Measurements from ENCODE around the gene RPAP3. TPM values are rescaled to one million over a fixed set of nuclear protein-coding genes. Genes with fewer than 3 reads are reported as not detected.
A peak's percentile ranks its signal among the peaks of the same experiment; 100 is the strongest.

Gene RPAP3
- polyA plus RNA-seq, 3 donors, result 9.6 to 20.6 (median 19.0) TPM

DNA sequence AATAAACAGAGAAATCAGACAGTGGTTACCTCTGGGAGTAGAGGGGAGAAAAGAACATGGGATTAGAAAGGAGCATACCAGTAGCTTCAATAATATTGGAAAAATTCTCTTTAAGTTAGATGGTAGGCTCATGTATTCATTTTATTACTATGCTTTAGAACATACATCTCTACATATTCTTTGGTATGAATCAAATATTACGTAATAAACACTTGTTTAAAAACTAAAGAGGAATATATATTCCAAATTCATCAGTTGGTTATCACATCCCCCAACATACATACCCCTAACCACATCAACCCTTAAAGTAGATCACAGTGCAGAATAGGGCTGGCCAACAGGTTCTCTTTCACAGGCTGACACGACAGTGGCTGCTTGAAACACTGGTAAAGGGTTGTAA lies 5.6 kb downstream of the RPAP3 start:
- H2AFZ ChIP-seq (ENCODE audit: insufficient read depth, low read depth, low read length, poor library complexity, severe bottlenecking), result no peak overlapping the region
- 80% methylated on average over 1 of the region's 2 CpGs for WGBS (ENCODE audit: insufficient coverage)
- H3K27ac ChIP-seq (ENCODE audit: low read depth in 1 of 2, low read length in 2 of 2), result no peak overlapping the region
- peaks cover 0 to 2% (median 0%) of the 10 kb centered on the region in 3 donors for H3K27me3 Mint-ChIP-seq (ENCODE audit: low read depth in 3 of 3)
- intact Hi-C loops (cut with micrococcal nuclease), result no loop called here
- H3K36me3 ChIP-seq (replicated peaks in 1 of 2; ENCODE audit: control insufficient read depth in 1 of 2, insufficient read depth in 2 of 2, low read length in 2 of 2), result peaks cover 23 to 47% of the 10 kb centered on the region in 2 donors
- H3K9me3 Mint-ChIP-seq, result no peaks in the 10 kb centered on the region
- H4K20me1 ChIP-seq (ENCODE audit: insufficient read depth, low read length), result peaks cover 29% of the 10 kb centered on the region
- H3K79me2 ChIP-seq (ENCODE audit: insufficient read depth, low read length), result peaks cover 36% of the 10 kb centered on the region
- DNase-seq, result no peak
- no peaks in the 10 kb centered on the region for H3K9me3 ChIP-seq (replicated peaks in 1 of 2; ENCODE audit: control insufficient read depth in 1 of 2, insufficient read depth in 1 of 2, low read length in 2 of 2)
- peaks cover 44 to 46% of the 10 kb centered on the region in 2 donors for H3K36me3 Mint-ChIP-seq
- H3K27me3 ChIP-seq (ENCODE audit: control insufficient read depth in 2 of 2, insufficient read depth in 2 of 2, low read length in 2 of 2), result no peaks in the 10 kb centered on the region
- TF ChIP-seq, protein P1, sequence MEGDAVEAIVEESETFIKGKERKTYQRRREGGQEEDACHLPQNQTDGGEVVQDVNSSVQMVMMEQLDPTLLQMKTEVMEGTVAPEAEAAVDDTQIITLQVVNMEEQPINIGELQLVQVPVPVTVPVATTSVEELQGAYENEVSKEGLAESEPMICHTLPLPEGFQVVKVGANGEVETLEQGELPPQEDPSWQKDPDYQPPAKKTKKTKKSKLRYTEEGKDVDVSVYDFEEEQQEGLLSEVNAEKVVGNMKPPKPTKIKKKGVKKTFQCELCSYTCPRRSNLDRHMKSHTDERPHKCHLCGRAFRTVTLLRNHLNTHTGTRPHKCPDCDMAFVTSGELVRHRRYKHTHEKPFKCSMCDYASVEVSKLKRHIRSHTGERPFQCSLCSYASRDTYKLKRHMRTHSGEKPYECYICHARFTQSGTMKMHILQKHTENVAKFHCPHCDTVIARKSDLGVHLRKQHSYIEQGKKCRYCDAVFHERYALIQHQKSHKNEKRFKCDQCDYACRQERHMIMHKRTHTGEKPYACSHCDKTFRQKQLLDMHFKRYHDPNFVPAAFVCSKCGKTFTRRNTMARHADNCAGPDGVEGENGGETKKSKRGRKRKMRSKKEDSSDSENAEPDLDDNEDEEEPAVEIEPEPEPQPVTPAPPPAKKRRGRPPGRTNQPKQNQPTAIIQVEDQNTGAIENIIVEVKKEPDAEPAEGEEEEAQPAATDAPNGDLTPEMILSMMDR (IDR thresholded peaks at IDR 0.05), result no peak
- no peak overlapping the region for H3K27ac Mint-ChIP-seq
- peaks cover 15 to 18% of the 10 kb centered on the region in 2 donors for H3K4me1 ChIP-seq (ENCODE audit: control insufficient read depth in 1 of 2, insufficient read depth in 2 of 2, low read length in 2 of 2)
- H3K4me3 ChIP-seq (replicated peaks in 1 of 3; ENCODE audit: low read depth in 2 of 3, low read length in 3 of 3), result no peak overlapping the region
- no peak overlapping the region for H3K4me3 Mint-ChIP-seq
- peaks cover 28% of the 10 kb centered on the region for H3K4me1 Mint-ChIP-seq
- no peak overlapping the region for H3K9ac ChIP-seq (ENCODE audit: insufficient read depth, low read length, poor library complexity, severe bottlenecking)
- H3K4me2 ChIP-seq (replicated peaks; ENCODE audit: extremely low read depth, low read length, poor library complexity, severe bottlenecking), result no peak overlapping the region

DNA sequence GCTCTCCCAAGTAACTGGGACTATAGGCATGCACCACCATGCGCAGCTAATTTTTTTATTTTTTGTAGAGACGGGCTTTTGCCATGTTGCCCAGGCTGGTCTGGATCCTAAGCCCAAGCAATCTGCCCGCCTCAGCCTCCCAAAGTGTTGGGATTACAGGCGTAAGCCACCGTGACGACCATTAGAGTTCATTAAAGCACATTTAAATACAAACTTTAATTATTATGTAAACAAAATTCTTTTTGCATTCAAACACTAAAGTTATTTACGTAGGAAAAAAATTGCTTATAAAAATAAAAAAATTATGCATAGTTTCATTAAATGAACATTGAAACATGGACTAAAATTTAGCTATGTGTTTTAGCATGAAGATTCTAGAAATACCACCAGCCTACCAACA lies 7.2 kb downstream of the RPAP3 start:
- Histone ChIP-seq H4K20me1 (ENCODE audit: insufficient read depth, low read length) (peaks cover 19% of the 10 kb centered on the region), H3K36me3 (replicated peaks in 1 of 2; ENCODE audit: control insufficient read depth in 1 of 2, insufficient read depth in 2 of 2, low read length in 2 of 2) (peaks cover 37 to 62% of the 10 kb centered on the region in 2 donors), H3K27me3 (ENCODE audit: control insufficient read depth in 2 of 2, insufficient read depth in 2 of 2, low read length in 2 of 2) (no peaks in the 10 kb centered on the region), H3K79me2 (ENCODE audit: insufficient read depth, low read length) (peaks cover 22% of the 10 kb centered on the region), H2AFZ (ENCODE audit: insufficient read depth, low read depth, low read length, poor library complexity, severe bottlenecking) (no peak overlapping the region), H3K9me3 (replicated peaks in 1 of 2; ENCODE audit: control insufficient read depth in 1 of 2, insufficient read depth in 1 of 2, low read length in 2 of 2) (no peaks in the 10 kb centered on the region), H3K4me3 (replicated peaks in 1 of 3; ENCODE audit: low read depth in 2 of 3, low read length in 3 of 3) (no peak overlapping the region), H3K4me1 (ENCODE audit: control insufficient read depth in 1 of 2, insufficient read depth in 2 of 2, low read length in 2 of 2) (peaks cover 8 to 10% of the 10 kb centered on the region in 2 donors), H3K9ac (ENCODE audit: insufficient read depth, low read length, poor library complexity, severe bottlenecking) (no peak overlapping the region), H3K27ac (ENCODE audit: low read depth in 1 of 2, low read length in 2 of 2) (no peak overlapping the region), H3K4me2 (replicated peaks; ENCODE audit: extremely low read depth, low read length, poor library complexity, severe bottlenecking) (no peak overlapping the region)
- WGBS (ENCODE audit: insufficient coverage), result 100% methylated on average over 2 of the region's 7 CpGs
- DNase-seq, result no peak
- Mint-ChIP-seq H3K4me1 (peaks cover 16% of the 10 kb centered on the region), H3K27me3 (ENCODE audit: low read depth in 3 of 3) (no peaks in the 10 kb centered on the region), H3K9me3 (no peaks in the 10 kb centered on the region), H3K4me3 (no peak overlapping the region), H3K27ac (peak overlapping the region in 1 of 7 donors; percentile 60), H3K36me3 (peaks cover 56 to 58% of the 10 kb centered on the region in 2 donors)
- TF ChIP-seq, protein P1 (IDR thresholded peaks at IDR 0.05), result no peak
- intact Hi-C loops (cut with micrococcal nuclease), result no loop called here
